HG02884 (cell line): Measurements from ENCODE around the gene GLYAT.

Experiments used
- ATAC-seq: cut with Tn5 transposase; IDR thresholded peaks from one replicate; pipeline ENCODE4 v1.9.1; 2021; ENCODE audit warnings: mild to moderate bottlenecking, moderate library complexity; ENCODE audit not compliant: unreplicated experiment

The GLYAT gene, protein sequence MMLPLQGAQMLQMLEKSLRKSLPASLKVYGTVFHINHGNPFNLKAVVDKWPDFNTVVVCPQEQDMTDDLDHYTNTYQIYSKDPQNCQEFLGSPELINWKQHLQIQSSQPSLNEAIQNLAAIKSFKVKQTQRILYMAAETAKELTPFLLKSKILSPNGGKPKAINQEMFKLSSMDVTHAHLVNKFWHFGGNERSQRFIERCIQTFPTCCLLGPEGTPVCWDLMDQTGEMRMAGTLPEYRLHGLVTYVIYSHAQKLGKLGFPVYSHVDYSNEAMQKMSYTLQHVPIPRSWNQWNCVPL

DNA sequence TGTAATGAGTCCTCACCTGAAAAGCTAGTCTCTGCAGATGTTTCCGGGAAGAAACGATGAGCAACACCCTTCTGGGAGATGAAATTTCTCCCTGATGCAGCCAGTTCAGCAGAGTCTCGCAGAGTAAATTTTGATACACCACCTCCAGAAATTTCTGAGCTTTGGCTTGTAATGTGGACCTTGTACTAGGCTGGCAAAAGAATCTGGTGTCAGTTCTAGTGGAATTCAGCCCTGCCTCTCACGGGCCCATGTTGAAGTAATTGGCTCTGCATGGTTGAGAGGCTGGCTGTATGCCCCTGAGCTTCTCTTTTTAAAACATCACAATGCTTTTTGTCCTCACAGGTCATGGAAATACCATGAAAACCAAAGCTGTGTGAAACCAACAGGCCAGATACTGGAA is at the start of gene GLYAT:
Gene GLYAT (minus strand): TSS at position 125 of the 400 bp plus-strand sequence. CDS start 7,447 bp downstream, outside the sequence.
- ATAC-seq = no peak

DNA sequence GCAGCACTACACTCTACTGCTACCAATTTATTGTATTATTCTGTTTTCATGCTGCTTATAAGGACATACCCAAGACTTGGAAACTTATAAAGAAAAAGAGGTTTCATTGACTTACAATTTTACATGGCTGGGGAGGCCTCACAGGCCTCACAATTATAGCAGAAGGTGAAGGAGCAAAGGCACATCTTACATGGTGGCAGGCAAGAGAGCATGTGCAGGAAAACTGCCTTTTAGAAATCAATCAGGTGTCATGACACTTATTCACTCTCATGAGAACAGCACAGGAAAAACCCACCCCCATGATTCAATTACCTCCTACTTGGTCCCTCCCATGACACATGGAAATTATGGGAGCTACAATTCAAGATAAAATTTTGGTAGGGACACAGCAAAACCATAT is 49.6 kb upstream of the GLYAT start:
- ATAC-seq = no peak

DNA sequence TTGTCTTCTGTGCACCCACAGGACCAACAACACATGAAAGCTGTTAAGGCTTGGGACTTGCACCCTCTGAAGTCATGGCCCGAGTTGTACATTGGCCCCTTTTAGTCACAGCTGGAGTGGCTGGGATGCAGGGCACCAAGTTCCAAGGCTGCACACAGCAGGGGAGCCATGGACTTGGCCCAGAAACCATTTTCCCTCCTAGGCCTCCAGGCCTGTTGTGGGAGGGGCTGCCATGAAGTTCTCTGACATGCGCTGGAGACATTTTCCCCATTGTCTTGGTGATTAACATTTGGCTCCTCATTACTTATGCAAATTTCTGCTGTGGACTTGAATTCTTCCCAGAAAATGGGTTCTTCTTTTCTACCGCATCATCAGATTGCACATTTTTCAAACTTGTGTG is 48.8 kb upstream of the GLYAT start:
- ATAC-seq = no peak

DNA sequence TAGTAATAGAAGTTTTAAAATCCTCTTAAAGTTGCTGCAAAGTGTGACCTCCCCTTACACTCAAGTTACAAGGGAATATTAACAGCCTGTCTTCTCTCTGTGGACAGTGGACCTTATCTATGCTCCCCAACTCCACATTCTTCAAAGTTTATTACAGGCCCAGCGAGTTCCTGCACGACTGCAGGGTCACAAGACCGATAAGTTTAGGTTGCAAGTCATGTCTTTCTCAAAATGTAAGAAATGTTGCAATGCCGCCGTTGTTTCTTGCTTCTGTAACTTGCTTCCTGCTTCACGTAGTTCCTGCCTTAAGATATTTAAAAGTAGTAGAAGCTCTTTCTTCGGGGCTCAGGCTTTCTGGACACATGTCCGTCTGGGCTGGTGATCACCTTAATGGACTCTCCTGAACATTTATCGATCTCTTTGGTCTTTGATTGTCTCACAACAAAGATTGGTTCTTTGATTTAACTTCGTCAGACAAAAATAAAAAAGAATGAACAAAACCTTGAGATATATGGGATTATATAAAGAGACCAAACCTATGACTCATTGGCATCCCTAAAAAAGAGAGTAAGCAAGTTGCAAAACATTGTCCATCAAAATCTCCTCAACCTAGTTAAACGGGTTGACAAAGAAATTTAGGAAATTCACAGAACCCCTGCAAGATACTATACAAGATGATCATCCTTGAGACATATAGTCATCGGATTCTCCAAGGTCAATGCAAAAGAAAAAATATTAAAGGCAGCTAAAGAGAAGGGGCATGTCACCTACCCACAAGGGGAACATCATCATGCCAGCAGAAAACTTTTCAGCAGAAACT is 45.4 kb upstream of the GLYAT start:
- no peak for ATAC-seq

DNA sequence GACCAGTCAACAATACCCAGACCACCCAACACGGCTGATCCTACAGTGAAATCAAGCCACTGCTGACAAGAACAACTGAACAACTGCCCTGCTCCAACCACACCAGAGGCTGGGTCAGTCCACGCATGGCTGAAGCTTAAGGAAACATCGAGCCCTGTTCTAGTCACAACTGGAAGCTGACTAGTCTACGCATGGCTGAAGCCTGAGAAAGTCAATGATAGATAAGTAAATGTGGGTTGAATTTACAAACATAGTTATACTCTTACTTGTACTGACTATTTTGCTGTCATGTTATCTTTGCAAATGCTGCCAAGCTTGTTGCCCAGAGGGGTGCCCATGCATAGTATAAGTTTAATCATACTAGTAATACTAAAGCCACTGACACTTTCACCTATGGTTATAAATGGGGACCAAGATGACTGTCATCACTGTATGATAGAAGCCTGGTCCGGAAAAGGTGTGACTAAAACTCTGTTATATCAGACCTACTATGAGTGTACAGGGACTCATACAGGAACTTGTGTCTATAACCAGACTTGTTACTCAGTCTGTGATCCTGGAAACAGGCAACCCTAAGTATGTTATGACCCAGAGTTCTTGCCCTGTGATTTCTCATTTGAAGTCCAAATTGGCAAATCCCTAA is 43.4 kb upstream of the GLYAT start:
- ATAC-seq = no peak

DNA sequence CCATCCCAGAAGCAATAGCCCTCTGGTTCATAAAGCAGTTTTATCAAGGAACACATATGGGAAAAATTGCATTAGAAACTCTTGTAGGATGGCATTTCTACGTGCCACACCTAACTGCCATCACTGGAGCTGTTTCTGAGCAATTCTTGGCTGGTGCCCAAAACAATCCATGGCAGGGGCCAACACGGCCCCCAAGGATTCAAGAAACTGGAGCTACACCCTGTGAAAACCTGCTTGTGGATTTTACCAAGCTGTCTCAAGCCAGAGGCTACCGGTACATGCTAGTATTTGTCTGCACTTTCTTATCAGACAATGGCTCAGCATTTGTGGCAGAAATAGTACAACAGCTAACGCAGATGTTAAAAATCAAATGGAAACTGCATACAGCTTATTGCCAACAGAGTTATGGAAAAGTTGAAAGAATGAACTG is 42.4 kb upstream of the GLYAT start:
- ATAC-seq = no peak

DNA sequence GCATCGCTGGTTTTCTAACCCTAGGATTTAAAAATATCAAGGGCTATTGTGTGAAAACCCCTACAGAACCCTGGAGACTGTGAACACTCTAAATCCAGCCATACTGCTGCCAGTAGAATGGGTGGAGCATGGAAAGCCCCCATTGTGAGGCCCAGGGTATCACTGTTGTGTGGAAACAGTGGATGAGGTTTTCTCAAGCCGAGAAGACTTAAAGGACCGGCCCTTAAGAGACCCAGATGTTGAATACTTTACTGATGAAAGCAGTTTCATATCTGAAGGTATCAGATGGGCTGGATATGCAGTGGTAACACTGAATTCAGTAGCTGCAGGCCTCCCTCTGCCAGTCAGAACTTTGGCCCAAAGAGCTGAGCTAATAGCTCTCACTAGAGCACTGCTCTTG is 41.6 kb upstream of the GLYAT start:
- ATAC-seq = no peak

DNA sequence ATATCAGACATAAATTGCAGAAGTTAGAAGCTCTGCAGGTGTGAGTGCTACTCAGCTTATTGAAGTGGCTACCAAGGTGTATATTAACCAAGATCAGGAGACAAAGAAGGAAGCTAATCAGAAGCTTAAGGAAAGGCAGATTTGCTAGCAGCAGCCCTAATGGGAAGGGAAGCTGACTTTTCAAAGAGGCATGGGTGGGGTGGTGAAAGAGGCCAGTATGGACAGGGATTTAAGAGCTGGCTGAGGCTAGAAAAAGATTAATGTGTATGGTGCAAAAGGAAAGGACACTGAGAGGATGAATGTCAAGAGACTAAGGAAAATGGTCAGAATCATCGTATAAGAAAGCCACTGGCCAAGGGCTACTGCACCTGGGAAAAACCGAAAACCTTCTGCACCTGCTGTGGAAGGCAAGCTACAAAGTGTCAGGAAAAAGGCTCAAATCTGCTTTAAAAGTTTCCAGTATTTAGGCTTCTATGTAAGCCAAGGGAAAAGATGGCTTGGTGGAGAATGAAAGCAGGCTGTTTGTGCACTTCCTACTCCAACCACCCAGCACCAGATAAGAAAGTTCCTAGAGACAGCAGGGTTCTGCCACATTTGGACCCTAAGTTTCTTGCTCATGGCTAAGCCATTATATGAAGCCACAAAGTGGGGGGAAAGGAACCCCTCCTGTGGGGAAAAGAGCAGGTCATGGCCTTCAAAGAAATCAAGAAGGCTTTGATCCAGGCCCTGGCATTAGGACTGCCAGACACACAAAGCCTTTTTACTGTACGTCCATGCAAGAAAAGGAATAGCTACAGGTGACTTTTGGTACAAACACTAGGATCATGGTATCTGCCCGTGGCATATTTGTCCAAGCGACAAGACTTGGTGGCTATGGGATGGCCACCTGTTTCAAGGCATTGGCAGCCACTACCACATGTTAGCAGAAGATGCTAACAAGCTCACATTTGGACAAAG is 40.9 kb upstream of the GLYAT start:
- no peak for ATAC-seq

DNA sequence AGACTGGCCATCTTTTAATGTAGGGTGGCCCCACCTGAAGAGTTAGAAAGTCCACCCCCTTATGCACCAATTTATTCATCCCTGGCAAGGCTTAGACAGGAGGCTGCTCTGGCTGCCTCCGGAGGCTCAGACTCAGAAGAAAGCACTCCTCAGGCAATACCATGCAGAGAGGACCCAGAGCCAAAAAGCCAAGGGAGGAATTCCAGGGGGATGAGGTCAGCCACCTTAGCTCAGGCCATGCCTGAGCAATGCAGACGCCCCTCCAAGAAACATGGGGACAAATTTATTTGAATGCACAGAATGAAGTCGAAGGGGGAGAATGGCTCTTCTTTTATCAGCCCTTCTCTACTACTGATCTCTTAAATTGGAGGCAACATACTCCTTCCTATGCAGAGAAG is 39.7 kb upstream of the GLYAT start:
- no peak for ATAC-seq

DNA sequence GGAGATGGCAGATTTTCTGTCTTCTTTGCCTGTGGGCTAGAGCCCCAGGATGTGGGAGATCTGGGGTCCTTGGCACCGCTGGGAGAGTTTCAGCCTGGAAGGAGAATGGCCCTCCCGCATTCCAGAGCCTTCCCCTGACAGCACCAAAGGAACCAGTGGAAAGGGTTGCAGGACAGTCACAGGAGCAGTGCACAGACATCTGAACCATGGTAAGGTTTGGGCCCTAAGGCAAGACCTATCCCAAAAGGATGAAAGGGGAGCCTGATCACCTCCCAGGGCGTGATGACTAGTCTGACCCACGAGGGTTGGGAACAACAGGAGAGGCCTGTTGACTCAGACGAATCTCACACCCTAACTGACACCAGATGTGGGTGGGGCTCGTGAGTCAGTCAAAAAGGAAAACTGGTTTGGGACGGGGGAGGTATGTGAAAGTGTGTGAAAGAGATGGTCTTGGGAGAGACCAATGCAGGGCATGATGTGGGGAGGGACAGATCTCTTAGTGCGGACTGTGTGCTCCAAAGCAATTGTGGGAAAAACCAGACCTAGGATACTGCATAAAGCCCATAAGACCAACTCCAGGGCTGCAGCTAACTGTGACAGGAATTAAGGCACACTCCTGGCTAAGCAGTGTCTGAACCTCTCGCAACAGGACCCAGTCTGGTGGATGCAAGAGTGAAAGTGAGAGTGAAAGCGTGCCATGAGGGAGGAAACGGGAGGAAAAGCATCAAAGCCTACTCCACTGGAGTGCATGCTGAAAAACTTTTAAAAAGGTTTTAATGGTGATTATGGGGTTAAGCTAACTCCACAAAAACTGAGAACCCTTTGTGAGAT is 39.1 kb upstream of the GLYAT start:
- ATAC-seq = no peak

DNA sequence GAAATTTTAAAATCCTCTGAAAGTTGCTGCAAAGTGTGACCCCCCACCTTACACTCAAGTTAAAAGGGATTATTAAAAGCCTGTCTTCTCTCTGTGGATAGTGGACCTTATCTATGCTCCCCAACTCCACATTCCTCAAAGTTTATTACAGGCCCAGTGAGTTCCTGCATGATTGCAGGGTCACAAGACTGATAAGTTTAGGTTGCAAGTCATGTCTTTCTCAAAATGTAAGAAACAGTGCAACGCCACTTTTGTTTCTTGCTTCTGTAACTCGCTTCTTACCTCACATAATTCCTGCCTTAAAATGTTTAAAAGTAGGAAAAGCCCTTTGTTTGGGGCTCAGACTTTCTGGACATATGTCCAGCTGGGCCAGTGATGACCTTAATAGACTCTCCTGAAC is 38.4 kb upstream of the GLYAT start:
- no peak for ATAC-seq

DNA sequence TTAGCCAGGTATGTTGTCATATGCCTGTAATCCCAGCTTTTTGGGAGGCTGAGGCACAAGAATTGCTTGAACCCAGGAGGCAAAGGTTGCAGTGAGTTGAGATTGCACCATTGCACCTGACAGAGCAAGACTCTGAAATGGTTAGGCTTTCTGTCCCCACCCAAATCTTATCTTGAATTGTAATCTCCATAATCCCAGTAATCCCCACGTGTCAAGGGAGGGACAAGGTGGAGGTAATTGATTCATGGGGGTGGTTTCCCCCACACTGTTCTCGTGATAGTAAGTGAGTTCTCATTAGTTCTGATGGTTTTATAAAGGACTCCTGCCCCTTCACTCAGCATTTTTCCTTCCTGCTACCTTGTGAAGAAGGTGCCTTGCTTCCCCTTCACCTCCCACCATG is 37.6 kb upstream of the GLYAT start:
- no peak for ATAC-seq

DNA sequence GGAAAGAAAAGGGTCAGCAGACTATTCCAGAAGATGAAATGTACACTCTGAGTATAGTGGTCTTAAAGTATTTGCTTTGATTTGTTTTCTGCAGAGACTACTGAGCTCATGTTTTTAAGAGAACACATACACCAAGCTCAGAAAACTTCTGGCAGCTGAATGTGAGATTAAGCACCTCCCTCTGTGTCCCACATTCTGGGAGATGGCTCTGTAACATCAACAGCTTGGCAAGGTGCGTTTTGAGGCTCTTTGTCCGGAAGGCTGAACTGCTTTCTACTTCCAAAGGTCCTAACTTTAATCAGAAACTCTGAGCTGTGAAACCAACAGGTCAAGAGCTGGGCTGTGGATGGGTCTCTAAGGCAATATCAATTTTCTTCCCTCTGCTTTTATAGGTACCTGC is 36.4 kb upstream of the GLYAT start:
- ATAC-seq = no peak

DNA sequence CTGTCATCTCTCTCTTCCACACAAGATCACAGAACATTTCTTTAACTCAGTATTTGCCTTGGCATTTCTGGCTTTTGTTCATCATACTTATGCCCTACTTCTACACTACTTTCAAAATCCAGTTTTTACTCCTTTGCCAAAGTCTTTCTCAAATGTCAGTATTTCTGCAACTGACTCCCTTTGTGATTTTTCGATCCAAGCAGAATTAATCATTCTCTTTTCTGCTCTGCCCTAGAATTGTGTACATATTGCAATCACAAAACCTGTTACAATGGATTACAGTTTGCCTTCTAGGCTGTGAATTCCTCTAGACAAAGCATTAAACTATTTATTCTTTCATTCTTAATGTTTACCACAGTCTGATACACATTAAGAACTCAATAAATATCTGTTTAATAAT is 33.3 kb upstream of the GLYAT start:
- no peak for ATAC-seq

DNA sequence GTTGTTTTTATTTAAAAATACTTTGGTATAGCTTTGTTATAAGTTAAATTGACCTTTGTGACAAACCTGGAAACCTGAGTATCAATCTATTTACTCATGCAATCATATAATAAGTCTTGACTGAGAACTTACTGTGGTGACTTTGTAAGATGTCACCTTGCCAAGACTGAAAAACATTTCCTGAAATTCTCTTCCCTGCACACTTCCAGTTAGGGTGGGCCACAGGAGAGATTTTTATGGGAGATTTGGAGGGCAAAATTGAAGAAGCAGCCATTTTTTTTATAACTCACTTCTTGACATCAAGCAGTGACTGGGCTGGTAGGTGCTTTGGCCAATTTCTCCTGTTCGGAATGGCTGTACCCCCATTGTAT is 31.4 kb upstream of the GLYAT start:
- ATAC-seq = no peak

DNA sequence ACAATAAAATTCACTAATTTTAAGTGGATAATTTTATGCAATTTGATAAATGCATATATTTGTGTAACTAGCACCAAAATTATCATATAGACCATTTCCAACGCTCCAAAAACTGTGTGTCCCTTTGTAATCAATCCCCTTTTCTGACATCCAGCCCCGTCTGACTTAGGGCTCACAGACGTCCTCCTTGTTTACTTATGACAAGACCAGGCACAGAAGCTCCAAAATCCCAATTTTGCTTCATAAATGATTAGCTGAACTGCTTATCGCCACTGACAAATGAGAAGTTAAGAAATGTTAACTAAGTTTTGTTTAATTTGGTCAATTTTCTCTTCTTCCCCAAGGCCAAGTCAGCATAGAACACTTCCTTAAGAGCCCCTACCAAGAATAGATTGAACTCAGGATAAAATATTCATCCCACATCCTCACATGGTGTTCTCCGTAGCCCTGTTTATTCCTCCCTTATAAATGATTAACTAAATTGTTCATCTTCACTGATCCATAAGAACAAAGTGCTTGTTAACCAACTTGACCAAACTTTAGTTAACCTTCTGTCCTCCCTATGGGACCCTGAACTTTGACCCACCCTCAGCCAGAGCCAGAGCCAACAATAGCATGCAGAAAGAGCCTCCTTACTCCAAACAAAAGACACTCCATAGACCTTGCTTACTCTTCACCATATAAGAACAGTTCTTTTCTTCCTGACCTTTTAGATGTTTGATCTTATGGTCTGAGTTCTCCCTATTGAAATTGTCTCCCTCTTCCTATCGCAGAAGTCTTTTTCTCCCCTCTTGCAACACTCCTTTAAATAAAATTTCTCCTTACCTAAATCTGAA is 30.8 kb upstream of the GLYAT start:
- ATAC-seq = no peak

DNA sequence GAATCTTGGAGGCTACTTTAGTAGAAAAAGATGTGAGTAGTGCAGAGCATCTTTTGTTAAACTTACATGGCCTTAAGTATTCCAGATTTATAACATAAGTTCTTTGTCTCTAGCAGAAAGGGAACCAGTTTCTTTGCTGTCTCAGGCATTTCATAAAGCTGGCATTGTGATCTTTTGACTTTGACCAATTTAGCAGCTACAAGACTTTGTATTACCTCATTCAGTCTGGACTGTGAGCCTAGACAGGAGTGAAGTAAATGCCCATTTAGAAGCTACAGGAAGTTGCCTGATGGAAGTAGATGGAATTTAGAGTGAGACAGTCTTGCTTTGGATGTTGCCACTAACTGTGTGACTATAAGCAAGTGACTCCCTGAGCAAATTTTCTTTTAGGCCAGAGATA is 25.7 kb upstream of the GLYAT start:
- no peak for ATAC-seq

DNA sequence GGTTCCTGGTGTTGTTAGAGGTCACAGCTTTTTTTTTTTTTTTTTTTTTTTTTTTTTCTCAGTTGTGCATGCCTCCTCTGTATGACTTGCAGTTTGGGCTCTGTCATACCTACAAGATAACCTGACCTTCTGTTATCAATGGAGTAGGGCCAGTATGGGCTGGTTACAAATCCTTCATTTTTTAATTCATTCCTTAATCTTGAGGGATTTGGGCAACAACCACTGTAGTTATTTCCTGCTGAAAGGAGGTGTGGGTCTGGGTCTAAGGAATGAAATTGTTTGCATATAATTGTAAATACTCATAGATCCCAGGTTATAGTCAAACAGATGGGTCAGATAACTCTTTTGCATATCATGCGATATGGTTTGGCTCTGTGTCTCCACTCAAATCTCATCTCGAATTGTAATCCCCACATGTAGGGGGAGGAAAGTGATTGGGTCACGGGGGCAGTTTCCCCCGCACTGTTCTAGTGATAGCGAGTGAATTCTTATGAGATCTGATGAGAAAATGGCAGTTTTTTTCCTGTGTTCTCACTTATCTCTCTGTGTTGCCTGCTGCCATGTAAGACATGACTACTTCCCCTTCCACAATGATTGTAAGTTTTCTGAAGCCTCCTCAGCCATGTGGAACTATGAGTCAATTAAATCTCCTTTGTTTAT is 14.1 kb upstream of the GLYAT start:
- ATAC-seq = no peak
